ENCODE data around the gene CTIF. TPM values are rescaled to one million over a fixed set of nuclear protein-coding genes. Genes with fewer than 3 reads are reported as not detected.

The CTIF gene
- total RNA-seq, 3 donors from 2014 or later, result 13.2 to 50.3 (median 19.6) TPM

- Histone ChIP-seq H3K9me3 (no peaks in the 10 kb centered on the region), H3K4me1 (ENCODE audit: low read depth) (peaks cover 4% of the 10 kb centered on the region), H3K36me3 (ENCODE audit: low read depth) (no peaks in the 10 kb centered on the region), H3K4me3 (no peak overlapping the region)
- intact Hi-C loops (cut with DNase I, micrococcal nuclease), result no loop called here
- DNase-seq, result no peak
- no peak for TF ChIP-seq CTCF (IDR thresholded peaks at IDR 0.05)
- ATAC-seq, result no peak
These were observed 217.8 kb downstream of the CTIF start for GRCh38 chr18:48756511-48757226.

- H3K4me3 ChIP-seq, result no peak overlapping the region
- no peak for DNase-seq
- ATAC-seq, result no peak
- H3K9me3 ChIP-seq, result no peaks in the 10 kb centered on the region
- intact Hi-C loops (cut with DNase I, micrococcal nuclease), result no loop called here
- H3K4me1 ChIP-seq (ENCODE audit: low read depth), result peaks cover 9% of the 10 kb centered on the region
- H3K36me3 ChIP-seq (ENCODE audit: low read depth), result no peaks in the 10 kb centered on the region
- no peak for TF ChIP-seq CTCF (IDR thresholded peaks at IDR 0.05)
These were observed 218.5 kb downstream of the CTIF start for GRCh38 chr18:48757367-48757766.

- no peak for TF ChIP-seq CTCF (IDR thresholded peaks at IDR 0.05)
- ATAC-seq (no peak), DNase-seq (peak in 1 of 3 donors; percentile 40)
- H3K4me1 ChIP-seq (ENCODE audit: low read depth), result peaks cover 9% of the 10 kb centered on the region
- H3K9me3 ChIP-seq, result no peaks in the 10 kb centered on the region
- no peak overlapping the region for H3K4me3 ChIP-seq
- intact Hi-C loops (cut with DNase I, micrococcal nuclease), result no loop called here
- no peaks in the 10 kb centered on the region for H3K36me3 ChIP-seq (ENCODE audit: low read depth)
These were observed 219.1 kb downstream of the CTIF start for GRCh38 chr18:48757906-48758305.

GRCh38 chr18:48761582-48761981 is 222.8 kb downstream of the CTIF start:
- peak in 2 of 3 donors; percentile 75 to 79 for DNase-seq
- TF ChIP-seq CTCF (IDR thresholded peaks at IDR 0.05), result no peak
- intact Hi-C loops (cut with DNase I, micrococcal nuclease), result no loop called here
- peak; percentile 90 for ATAC-seq
- H3K4me3 ChIP-seq, result no peak overlapping the region
- peaks cover 9% of the 10 kb centered on the region for H3K4me1 ChIP-seq (ENCODE audit: low read depth)
- no peaks in the 10 kb centered on the region for H3K36me3 ChIP-seq (ENCODE audit: low read depth)
- H3K9me3 ChIP-seq, result no peaks in the 10 kb centered on the region

GRCh38 chr18:48762022-48762421 is 223.2 kb downstream of the CTIF start:
- Histone ChIP-seq H3K36me3 (ENCODE audit: low read depth) (no peaks in the 10 kb centered on the region), H3K4me3 (no peak overlapping the region), H3K4me1 (ENCODE audit: low read depth) (peaks cover 9% of the 10 kb centered on the region), H3K9me3 (no peaks in the 10 kb centered on the region)
- intact Hi-C loops (cut with DNase I, micrococcal nuclease), result no loop called here
- ATAC-seq (peak; percentile 75), DNase-seq (no peak)
- no peak for TF ChIP-seq CTCF (IDR thresholded peaks at IDR 0.05)

Data from mucosa of descending colon (tissue), 3 donors.